GM12878 (cell line): Measurements from ENCODE around the gene CERK. TPM values are rescaled to one million over a fixed set of nuclear protein-coding genes. Genes with fewer than 3 reads are reported as not detected.

Experiments used
- ATAC-seq: fragments of 200-7000 bp; cut with Tn5 transposase; 3 replicates; pipeline ENCODE4 v1.9.1; 2020; ENCODE audit warnings: mild to moderate bottlenecking, moderate library complexity
- BruUV-seq: library from RNA; stranded (reverse); fragments of 400-500 nt; replicated peaks from 2 replicates; lab custom pipeline; 2021; lab: Mats Ljungman, UMichigan
- CTCF ChIA-PET: fragments of 300-600 bp; sonication (Branson Sonifier 250); formaldehyde crosslinking; extraction: SDS; loops from one replicate; lab custom pipeline; 2021; ENCODE audit warnings: inconsistent platforms; lab: Yijun Ruan, JAX
- POLR2A ChIA-PET: fragments of 350-600 bp; formaldehyde crosslinking; extraction: SDS; loops from one replicate; lab custom pipeline; 2021; ENCODE audit warnings: inconsistent platforms; lab: Charles Lee
- RAD21 ChIA-PET: fragments of 300-600 bp; sonication (Branson Sonifier 250); formaldehyde crosslinking; loops from one replicate; lab custom pipeline; 2023; ENCODE audit warnings: antibody characterized with exemption; ENCODE audit not compliant: unreplicated experiment; lab: Charles Lee
- SMC1A ChIA-PET: fragments of 300-600 bp; sonication (Branson Sonifier 250); formaldehyde crosslinking; loops from one replicate; lab custom pipeline; 2023; ENCODE audit not compliant: unreplicated experiment, uncharacterized antibody; lab: Charles Lee
- DNase-seq: peaks from one replicate; pipeline ENCODE4 v3.0.0-alpha.2; 2011; ENCODE audit warnings: low read depth, low spot score
- FAIRE-seq: peaks from 3 replicates; lab custom pipeline; 2011; peaks lifted over from hg19 to GRCh38; lab: Jason Lieb, UNC
- H2AFZ ChIP-seq: 2 replicates; pipeline ENCODE4 v1.6.0; 2011; ENCODE audit warnings: low read depth, low read length, control low read depth; ENCODE audit not compliant: control insufficient read depth
- H3K27ac ChIP-seq: 2 replicates; pipeline ENCODE4 v1.5.1; 2011; ENCODE audit warnings: control low read depth; ENCODE audit not compliant: control insufficient read depth, insufficient read depth
- H3K27me3 ChIP-seq, 2 experiments: replicated peaks in 1 of 2; 2 replicates each; pipeline versions ENCODE4 v1.6.0 to v1.6.1; 2011; ENCODE audit warnings: low read length in 1 of 2; ENCODE audit not compliant: control insufficient read depth in 2 of 2, insufficient read depth in 2 of 2
- H3K36me3 ChIP-seq, 2 experiments: 2 replicates each; pipeline ENCODE4 v1.5.1; 2011; ENCODE audit warnings: low read length in 1 of 2; ENCODE audit not compliant: control insufficient read depth in 2 of 2, insufficient read depth in 2 of 2
- H3K4me1 ChIP-seq: 2 replicates; pipeline ENCODE4 v1.6.1; 2011; ENCODE audit warnings: mild to moderate bottlenecking, low read length, moderate library complexity, mixed read lengths; ENCODE audit not compliant: control insufficient read depth, insufficient read depth
- H3K4me2 ChIP-seq: 2 replicates; pipeline ENCODE4 v1.6.0; 2011; ENCODE audit warnings: control low read depth; ENCODE audit not compliant: control insufficient read depth, insufficient read depth
- H3K4me3 ChIP-seq: fragments of 200-600 bp; sonication (generic); 2 replicates; pipeline ENCODE4 v1.5.1; 2016
- H3K79me2 ChIP-seq: 2 replicates; pipeline ENCODE4 v1.6.0; 2011; ENCODE audit warnings: low read length; ENCODE audit not compliant: control insufficient read depth, insufficient read depth
- H3K9ac ChIP-seq: 2 replicates; pipeline ENCODE4 v1.8.0; 2011; ENCODE audit warnings: low read length, control low read depth, mixed read lengths; ENCODE audit not compliant: control insufficient read depth, insufficient read depth
- H3K9me3 ChIP-seq: replicated peaks from 3 replicates; pipeline ENCODE4 v1.5.1; 2011; ENCODE audit warnings: mild to moderate bottlenecking, low read length; ENCODE audit not compliant: control insufficient read depth, insufficient read depth
- H4K20me1 ChIP-seq: 2 replicates; pipeline ENCODE4 v1.6.0; 2011; ENCODE audit not compliant: control insufficient read depth, insufficient read depth
- MXI1 ChIP-seq: fragments of 150-350 bp; IDR thresholded peaks from 2 replicates; pipeline ENCODE4 v1.6.1; 2011; ENCODE audit warnings: low read depth, mild to moderate bottlenecking, inconsistent platforms, low read length, improper control_type of control experiment
- NFYA ChIP-seq: IDR thresholded peaks from 2 replicates; pipeline ENCODE4 v1.6.1; 2011; ENCODE audit warnings: low read depth, mild to moderate bottlenecking, low read length, improper control_type of control experiment, borderline replicate concordance
- ZNF274 ChIP-seq: IDR thresholded peaks from one replicate; pipeline ENCODE4 v1.8.0; 2011; ENCODE audit not compliant: insufficient read length, insufficient read depth
- WGBS: methylation state at CpG from one replicate; pipeline ENCODE4 v1.1.6; 2016; ENCODE audit warnings: low lambda C conversion rate; ENCODE audit not compliant: insufficient replicate concordance, insufficient coverage; ENCODE audit errors: missing lambda C conversion rate; 5-methylcytosine and 5-hydroxymethylcytosine counted together
- in situ Hi-C: fragments of 300-500 bp; cut with MboI; formaldehyde crosslinking; loops from 9 replicates; pipeline ENCODE4 v1.14.3; 2018; ENCODE audit warnings: mixed read lengths
- intact Hi-C: fragments of 100-400 bp; cut with micrococcal nuclease; formaldehyde crosslinking; loops from one replicate; pipeline ENCODE4 v1.14.2; 2022; ENCODE audit not compliant: unreplicated experiment
- polyA plus RNA-seq, 11 experiments: library from polyadenylated mRNA; depleted of rRNA in 4 of 11; unstranded in 6 of 11; stranded (reverse) in 5 of 11; fragments of >200 nt; fragmentation: Nextera tagmentation in 4 of 11; fragmentation: Illumina TruSeq in 1 of 11; extraction: Ambion mirVana in 4 of 11; extraction: Trizol in 1 of 11; gene quantifications; 1 replicate in 1 of 11; 2 replicates in 10 of 11; pipeline versions ENCODE4 v1.2.1 to v1.2.3, GENCODE V29; 2011 to 2016; ENCODE audit warnings: inconsistent platforms in 2 of 11, missing spikeins in 2 of 11, low read depth in 1 of 11
- total RNA-seq, 4 experiments: library from RNA; depleted of rRNA in 3 of 4; stranded (reverse); fragments of >200 nt in 3 of 4; fragmentation: Illumina TruSeq in 1 of 4; extraction: Trizol in 1 of 4; gene quantifications; 2 replicates each; pipeline versions ENCODE4 v1.2.1 to v1.2.3, GENCODE V29; 2013 to 2021
- TF ChIP-seq, protein P1 (sequence below): IDR thresholded peaks from 2 replicates; pipeline ENCODE4 v1.6.1; 2012; ENCODE audit warnings: improper control_type of control experiment, low read depth, low read length; ENCODE audit not compliant: insufficient replicate concordance
- TF ChIP-seq, protein P2 (sequence below): IDR thresholded peaks from 2 replicates; pipeline ENCODE4 v1.6.1; 2011; ENCODE audit warnings: borderline replicate concordance, low read depth, mild to moderate bottlenecking, moderate library complexity, mixed read lengths, low read length; ENCODE audit not compliant: insufficient read depth; ENCODE audit errors: extremely low read length

Gene CERK
- total and polyA plus RNA-seq, 10 of the 15 experiments (the other 5 are each of a cell fraction or from before 2014, with no cell fraction given), result 4.0 to 41.1 (median 30.2) TPM

DNA sequence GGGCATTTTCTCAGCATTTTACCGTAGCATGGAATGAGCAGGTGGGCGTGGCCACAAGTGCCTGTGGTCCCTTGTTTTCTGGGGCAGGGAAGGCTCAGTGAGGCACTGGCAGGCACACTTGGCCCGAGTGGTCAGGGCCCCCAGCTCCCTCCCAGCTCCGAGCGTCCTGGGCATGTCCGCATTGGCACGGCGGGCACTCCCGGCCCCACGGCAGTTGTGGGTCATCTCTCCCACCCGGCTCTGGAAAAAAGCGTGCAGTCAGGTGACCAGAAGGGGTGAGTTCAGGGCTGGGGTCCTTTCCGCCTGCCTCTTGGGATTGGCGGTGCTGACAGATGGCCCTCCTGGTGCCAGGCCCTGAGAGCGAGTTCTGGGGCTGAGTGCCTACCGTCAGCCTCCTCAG, 62.1 kb downstream of the CERK start (continued):
- TF ChIP-seq MXI1 (no peak), NFYA (no peak)
- TF ChIP-seq, protein P1, sequence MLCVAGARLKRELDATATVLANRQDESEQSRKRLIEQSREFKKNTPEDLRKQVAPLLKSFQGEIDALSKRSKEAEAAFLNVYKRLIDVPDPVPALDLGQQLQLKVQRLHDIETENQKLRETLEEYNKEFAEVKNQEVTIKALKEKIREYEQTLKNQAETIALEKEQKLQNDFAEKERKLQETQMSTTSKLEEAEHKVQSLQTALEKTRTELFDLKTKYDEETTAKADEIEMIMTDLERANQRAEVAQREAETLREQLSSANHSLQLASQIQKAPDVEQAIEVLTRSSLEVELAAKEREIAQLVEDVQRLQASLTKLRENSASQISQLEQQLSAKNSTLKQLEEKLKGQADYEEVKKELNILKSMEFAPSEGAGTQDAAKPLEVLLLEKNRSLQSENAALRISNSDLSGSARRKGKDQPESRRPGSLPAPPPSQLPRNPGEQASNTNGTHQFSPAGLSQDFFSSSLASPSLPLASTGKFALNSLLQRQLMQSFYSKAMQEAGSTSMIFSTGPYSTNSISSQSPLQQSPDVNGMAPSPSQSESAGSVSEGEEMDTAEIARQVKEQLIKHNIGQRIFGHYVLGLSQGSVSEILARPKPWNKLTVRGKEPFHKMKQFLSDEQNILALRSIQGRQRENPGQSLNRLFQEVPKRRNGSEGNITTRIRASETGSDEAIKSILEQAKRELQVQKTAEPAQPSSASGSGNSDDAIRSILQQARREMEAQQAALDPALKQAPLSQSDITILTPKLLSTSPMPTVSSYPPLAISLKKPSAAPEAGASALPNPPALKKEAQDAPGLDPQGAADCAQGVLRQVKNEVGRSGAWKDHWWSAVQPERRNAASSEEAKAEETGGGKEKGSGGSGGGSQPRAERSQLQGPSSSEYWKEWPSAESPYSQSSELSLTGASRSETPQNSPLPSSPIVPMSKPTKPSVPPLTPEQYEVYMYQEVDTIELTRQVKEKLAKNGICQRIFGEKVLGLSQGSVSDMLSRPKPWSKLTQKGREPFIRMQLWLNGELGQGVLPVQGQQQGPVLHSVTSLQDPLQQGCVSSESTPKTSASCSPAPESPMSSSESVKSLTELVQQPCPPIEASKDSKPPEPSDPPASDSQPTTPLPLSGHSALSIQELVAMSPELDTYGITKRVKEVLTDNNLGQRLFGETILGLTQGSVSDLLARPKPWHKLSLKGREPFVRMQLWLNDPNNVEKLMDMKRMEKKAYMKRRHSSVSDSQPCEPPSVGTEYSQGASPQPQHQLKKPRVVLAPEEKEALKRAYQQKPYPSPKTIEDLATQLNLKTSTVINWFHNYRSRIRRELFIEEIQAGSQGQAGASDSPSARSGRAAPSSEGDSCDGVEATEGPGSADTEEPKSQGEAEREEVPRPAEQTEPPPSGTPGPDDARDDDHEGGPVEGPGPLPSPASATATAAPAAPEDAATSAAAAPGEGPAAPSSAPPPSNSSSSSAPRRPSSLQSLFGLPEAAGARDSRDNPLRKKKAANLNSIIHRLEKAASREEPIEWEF, result no peak
- TF ChIP-seq, protein P2, sequence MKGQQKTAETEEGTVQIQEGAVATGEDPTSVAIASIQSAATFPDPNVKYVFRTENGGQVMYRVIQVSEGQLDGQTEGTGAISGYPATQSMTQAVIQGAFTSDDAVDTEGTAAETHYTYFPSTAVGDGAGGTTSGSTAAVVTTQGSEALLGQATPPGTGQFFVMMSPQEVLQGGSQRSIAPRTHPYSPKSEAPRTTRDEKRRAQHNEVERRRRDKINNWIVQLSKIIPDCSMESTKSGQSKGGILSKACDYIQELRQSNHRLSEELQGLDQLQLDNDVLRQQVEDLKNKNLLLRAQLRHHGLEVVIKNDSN, result no peak

GRCh38 chr22:46675479-46675878, 62.6 kb downstream of the CERK start:
- Histone ChIP-seq H3K4me1 (peaks cover 8% of the 10 kb centered on the region), H3K4me3 (no peak overlapping the region), H4K20me1 (no peaks in the 10 kb centered on the region), H3K27ac (no peak overlapping the region), H2AFZ (no peak overlapping the region), H3K9ac (no peak overlapping the region), H3K27me3 (no peaks in the 10 kb centered on the region), H3K36me3 (peaks cover 0 to 9% of the 10 kb centered on the region in 2 experiments; a peak in 3 of 4 replicates), H3K79me2 (no peaks in the 10 kb centered on the region), H3K9me3 (no peaks in the 10 kb centered on the region), H3K4me2 (no peak overlapping the region)
- 90% methylated on average over 13 of the region's 13 CpGs for WGBS
- intact Hi-C loops, result no loop called here
- DNase-seq (no peak), FAIRE-seq (no peak), ATAC-seq (no peak)
- ChIA-PET POLR2A (no interaction called here), CTCF (interaction anchor here (1.5 kb wide), 1 partner anchor 111 kb away, joined by 5 read pairs; no protein-coding TSS in a partner anchor), SMC1A (no interaction called here), RAD21 (no interaction called here)
- no peak for TF ChIP-seq ZNF274
- in situ Hi-C loops, result no loop called here
- no TSS peak for BruUV-seq
